ENCODE data around the gene FXYD3. TPM values are rescaled to one million over a fixed set of nuclear protein-coding genes. Genes with fewer than 3 reads are reported as not detected.

The FXYD3 gene
- total RNA-seq, 1 experiment from 2014 or later: 17.4 TPM

- TF ChIP-seq ZNF274 (IDR thresholded peaks at IDR 0.05; ENCODE audit: low read depth, low read length): no peak
- no peak for TF ChIP-seq EZH2 (IDR thresholded peaks at IDR 0.05)
- TF ChIP-seq EZH2phosphoT487 (IDR thresholded peaks at IDR 0.05; ENCODE audit: borderline replicate concordance): no peak
- TF ChIP-seq SIN3A (IDR thresholded peaks at IDR 0.05; ENCODE audit: low read depth): no peak
Measured at GRCh38 chr19:35125270-35125717, 9.7 kb downstream of the FXYD3 start (continued).

DNA sequence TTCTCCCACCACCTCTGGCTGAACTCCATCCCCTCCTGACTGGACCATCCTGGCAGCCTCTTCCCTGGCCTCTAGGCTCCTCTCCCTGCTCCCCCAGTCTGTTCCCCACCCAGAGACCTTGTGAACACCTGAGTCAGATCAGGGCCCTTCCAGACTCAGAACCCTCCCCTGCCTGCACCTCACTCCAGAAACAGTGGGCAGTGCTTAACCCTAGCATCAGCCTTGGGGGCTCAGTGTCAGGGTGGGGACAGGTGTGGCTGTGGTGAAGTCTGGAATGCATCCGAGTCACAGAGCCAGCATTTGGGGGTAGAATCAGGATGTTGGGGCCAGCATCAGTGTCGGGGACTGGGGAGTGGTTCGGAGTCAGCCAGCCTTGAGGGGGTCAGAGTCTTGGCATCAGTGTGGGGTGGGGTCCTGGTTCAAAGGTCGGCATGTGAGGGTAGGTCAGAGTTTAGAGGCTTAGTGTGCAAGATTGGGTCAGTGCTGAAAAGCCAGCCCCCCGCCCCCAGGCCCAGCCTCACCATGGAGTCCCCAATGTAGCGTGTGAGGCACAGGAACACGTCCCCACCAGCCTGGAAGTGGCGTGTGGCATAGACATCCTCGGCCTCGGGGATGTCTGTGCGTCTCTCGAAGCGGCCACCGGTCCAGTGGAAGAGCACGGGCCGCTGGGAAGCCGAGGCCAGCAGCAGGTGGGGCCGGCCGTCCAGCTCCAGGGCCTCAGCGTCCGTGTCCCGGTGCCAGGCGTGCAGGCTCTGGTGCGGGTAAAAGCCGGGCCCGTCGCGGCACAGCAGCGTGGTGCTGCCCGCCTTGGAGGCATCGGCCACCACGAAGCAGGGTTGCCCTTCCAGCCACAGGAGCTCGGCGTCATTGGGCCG lies 10.4 kb downstream of the FXYD3 start:
- no peak overlapping the region for H2AFZ ChIP-seq (ENCODE audit: low read depth, low read length, poor library complexity, severe bottlenecking)
- no peaks in the 10 kb centered on the region for H3K79me2 ChIP-seq (ENCODE audit: insufficient read depth, low read length)
- no peak overlapping the region for H3K9ac ChIP-seq (ENCODE audit: low read length)
- no peak overlapping the region for H3K27ac ChIP-seq (ENCODE audit: low read depth, low read length)
- H3K4me2 ChIP-seq (ENCODE audit: low read length): 0 out of 2 replicates have a peak overlapping the region, but pooled peaks have one; percentile 87
- TF ChIP-seq, protein P1, sequence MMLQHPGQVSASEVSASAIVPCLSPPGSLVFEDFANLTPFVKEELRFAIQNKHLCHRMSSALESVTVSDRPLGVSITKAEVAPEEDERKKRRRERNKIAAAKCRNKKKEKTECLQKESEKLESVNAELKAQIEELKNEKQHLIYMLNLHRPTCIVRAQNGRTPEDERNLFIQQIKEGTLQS (IDR thresholded peaks at IDR 0.05): no peak
- peaks cover 18 to 36% of the 10 kb centered on the region in 2 experiments for H3K4me1 ChIP-seq (ENCODE audit: control insufficient read depth in 1 of 2, insufficient read depth in 2 of 2, low read length in 2 of 2)
- H3K9me3 ChIP-seq (ENCODE audit: control insufficient read depth in 1 of 2, insufficient read depth in 1 of 2, low read depth in 1 of 2, low read length in 2 of 2): no peaks in the 10 kb centered on the region
- H3K36me3 ChIP-seq (ENCODE audit: control insufficient read depth in 1 of 2, insufficient read depth in 2 of 2, low read length in 2 of 2): no peaks in the 10 kb centered on the region
- no peaks in the 10 kb centered on the region for H3K27me3 ChIP-seq (ENCODE audit: insufficient read depth, low read length)
- H4K20me1 ChIP-seq (ENCODE audit: insufficient read depth): no peaks in the 10 kb centered on the region
- CTCF ChIA-PET: interaction anchor here (1.3 to 1.9 kb wide), 2 partner anchors 9 to 16 kb away, joined by 3 to 10 read pairs; partner anchors contain the start of genes FXYD7 and LGI4
- no TSS peak for BruUV-seq (replicated peaks)
- intact Hi-C loops (cut with micrococcal nuclease): no loop called here
- no peak overlapping the region for H3K4me3 ChIP-seq (replicated peaks in 1 of 2; ENCODE audit: low read depth in 1 of 2, low read length in 2 of 2)
- no peaks in the 10 kb centered on the region for H3K9me2 ChIP-seq (ENCODE audit: insufficient read depth)
- DNase-seq (ENCODE audit: low read depth, low spot score) (no peak), ATAC-seq (no peak)
- RAD21 ChIA-PET (ENCODE audit: low non-redundant PET in 1 of 2, low total read pairs in 2 of 2, uncharacterized antibody in 2 of 2, unreplicated experiment in 2 of 2): no interaction called here
- POLR2A ChIA-PET: no interaction called here

DNA sequence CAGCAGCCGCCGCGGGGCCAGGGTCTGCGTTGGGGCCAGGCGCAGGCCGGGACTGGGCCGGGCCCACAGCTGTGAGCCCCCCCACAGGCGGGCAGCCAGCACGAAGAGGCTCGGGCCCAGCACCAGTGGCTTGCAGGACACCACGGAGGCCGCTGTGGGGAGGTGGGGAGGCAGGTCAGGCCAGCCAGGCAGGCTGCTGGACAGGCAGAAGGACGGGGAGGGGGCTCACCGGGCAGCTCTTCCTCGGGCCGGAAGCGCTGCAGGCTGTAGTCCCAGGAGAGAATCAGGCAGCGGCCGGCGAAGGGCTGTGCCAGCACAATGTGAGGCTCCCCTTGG lies 11.0 kb downstream of the FXYD3 start:
- H3K9me3 ChIP-seq (ENCODE audit: control insufficient read depth in 1 of 2, insufficient read depth in 1 of 2, low read depth in 1 of 2, low read length in 2 of 2): no peaks in the 10 kb centered on the region
- H3K9ac ChIP-seq (ENCODE audit: low read length): no peak overlapping the region
- ChIA-PET RAD21 (ENCODE audit: low non-redundant PET in 1 of 2, low total read pairs in 2 of 2, uncharacterized antibody in 2 of 2, unreplicated experiment in 2 of 2) (no interaction called here), CTCF (interaction anchor here (1.3 kb wide), 1 partner anchor 9 kb away, joined by 3 read pairs; the partner anchor contains the start of gene LGI4), POLR2A (no interaction called here)
- no peak overlapping the region for H3K4me3 ChIP-seq (replicated peaks in 1 of 2; ENCODE audit: low read depth in 1 of 2, low read length in 2 of 2)
- DNase-seq (ENCODE audit: low read depth, low spot score) (no peak), ATAC-seq (no peak)
- H3K4me2 ChIP-seq (ENCODE audit: low read length): no peak overlapping the region
- H3K27me3 ChIP-seq (ENCODE audit: insufficient read depth, low read length): no peaks in the 10 kb centered on the region
- intact Hi-C loops (cut with micrococcal nuclease): no loop called here
- no TSS peak for BruUV-seq (replicated peaks)
- no peaks in the 10 kb centered on the region for H3K36me3 ChIP-seq (ENCODE audit: control insufficient read depth in 1 of 2, insufficient read depth in 2 of 2, low read length in 2 of 2)
- H2AFZ ChIP-seq (ENCODE audit: low read depth, low read length, poor library complexity, severe bottlenecking): no peak overlapping the region
- no peaks in the 10 kb centered on the region for H3K9me2 ChIP-seq (ENCODE audit: insufficient read depth)
- no peak overlapping the region for H3K27ac ChIP-seq (ENCODE audit: low read depth, low read length)
- peaks cover 18 to 33% of the 10 kb centered on the region in 2 experiments for H3K4me1 ChIP-seq (ENCODE audit: control insufficient read depth in 1 of 2, insufficient read depth in 2 of 2, low read length in 2 of 2)
- H4K20me1 ChIP-seq (ENCODE audit: insufficient read depth): no peaks in the 10 kb centered on the region
- H3K79me2 ChIP-seq (ENCODE audit: insufficient read depth, low read length): no peaks in the 10 kb centered on the region
- TF ChIP-seq CEBPB (IDR thresholded peaks at IDR 0.05; ENCODE audit: low read depth) (no peak), FOSL1 (IDR thresholded peaks at IDR 0.05; ENCODE audit: low read depth) (no peak), EZH2 (IDR thresholded peaks at IDR 0.05) (no peak), CBX3 (IDR thresholded peaks at IDR 0.05; ENCODE audit: low read depth) (no peak), SRF (IDR thresholded peaks at IDR 0.05; ENCODE audit: low read depth) (no peak), POLR2A (IDR thresholded peaks at IDR 0.05; ENCODE audit: borderline replicate concordance, extremely low read depth, insufficient read depth, insufficient read length) (no peak), EGR1 (IDR thresholded peaks at IDR 0.05; ENCODE audit: low read depth) (no peak), TCF7L2 (IDR thresholded peaks at IDR 0.05; ENCODE audit: borderline replicate concordance, extremely low read depth, insufficient read depth, insufficient read length) (no peak), SIN3A (IDR thresholded peaks at IDR 0.05; ENCODE audit: low read depth) (no peak), RAD21 (IDR thresholded peaks at IDR 0.05; ENCODE audit: low read depth) (no peak)
- TF ChIP-seq, protein P2, sequence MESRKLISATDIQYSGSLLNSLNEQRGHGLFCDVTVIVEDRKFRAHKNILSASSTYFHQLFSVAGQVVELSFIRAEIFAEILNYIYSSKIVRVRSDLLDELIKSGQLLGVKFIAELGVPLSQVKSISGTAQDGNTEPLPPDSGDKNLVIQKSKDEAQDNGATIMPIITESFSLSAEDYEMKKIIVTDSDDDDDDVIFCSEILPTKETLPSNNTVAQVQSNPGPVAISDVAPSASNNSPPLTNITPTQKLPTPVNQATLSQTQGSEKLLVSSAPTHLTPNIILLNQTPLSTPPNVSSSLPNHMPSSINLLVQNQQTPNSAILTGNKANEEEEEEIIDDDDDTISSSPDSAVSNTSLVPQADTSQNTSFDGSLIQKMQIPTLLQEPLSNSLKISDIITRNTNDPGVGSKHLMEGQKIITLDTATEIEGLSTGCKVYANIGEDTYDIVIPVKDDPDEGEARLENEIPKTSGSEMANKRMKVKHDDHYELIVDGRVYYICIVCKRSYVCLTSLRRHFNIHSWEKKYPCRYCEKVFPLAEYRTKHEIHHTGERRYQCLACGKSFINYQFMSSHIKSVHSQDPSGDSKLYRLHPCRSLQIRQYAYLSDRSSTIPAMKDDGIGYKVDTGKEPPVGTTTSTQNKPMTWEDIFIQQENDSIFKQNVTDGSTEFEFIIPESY (IDR thresholded peaks at IDR 0.05; ENCODE audit: extremely low read depth, insufficient replicate concordance, low read length): no peak

Measured in HCT116 (cell line).